Transverse colon (tissue), 4 donors: ENCODE data around the gene CLIC5. TPM values are rescaled to one million over a fixed set of nuclear protein-coding genes. Genes with fewer than 3 reads are reported as not detected.

Experiments used
- DNase-seq: peaks from one replicate; pipeline ENCODE4 v3.0.0-alpha.2; 2019
- H3K27ac ChIP-seq, 4 donors: fragments of 200-600 bp; sonication (generic); 2 replicates each; pipeline ENCODE4 v1.5.1; 2016 to 2018; ENCODE audit warnings: inconsistent platforms in 4 of 4
- H3K27me3 ChIP-seq: fragments of 200-600 bp; sonication (generic); 2 replicates; pipeline ENCODE4 v1.5.1; 2017; ENCODE audit warnings: inconsistent platforms
- H3K36me3 ChIP-seq, 4 donors: fragments of 200-600 bp; sonication (generic); 2 replicates each; pipeline ENCODE4 v1.5.1; 2017 to 2019; ENCODE audit warnings: inconsistent platforms in 4 of 4
- H3K4me1 ChIP-seq, 4 donors: fragments of 200-600 bp; sonication (generic); 2 replicates each; pipeline ENCODE4 v1.5.1; 2017 to 2020; ENCODE audit warnings: inconsistent platforms in 4 of 4
- H3K4me3 ChIP-seq, 4 donors: fragments of 200-600 bp; sonication (generic); 1 replicate in 1 of 4; 2 replicates in 3 of 4; pipeline versions ENCODE4 v1.5.1 to v1.6.1; 2017 to 2019; ENCODE audit warnings: inconsistent platforms in 4 of 4
- H3K9me3 ChIP-seq, 2 donors: fragments of 200-600 bp; sonication (generic); 2 replicates each; pipeline ENCODE4 v1.5.1; 2017 to 2019; ENCODE audit warnings: inconsistent platforms in 2 of 2
- CTCF ChIP-seq, 5 experiments: fragments of 200-600 bp in 3 of 5; fragments of 450-650 bp in 2 of 5; sonication (generic) in 3 of 5; IDR thresholded peaks; 1 replicate in 2 of 5; 2 replicates in 3 of 5; pipeline ENCODE4 v1.5.1; 2016 to 2017; ENCODE audit warnings: antibody characterized with exemption in 5 of 5, inconsistent platforms in 3 of 5, mild to moderate bottlenecking in 2 of 5, moderate library complexity in 1 of 5
- EP300 ChIP-seq: sonication (generic); formaldehyde crosslinking; IDR thresholded peaks from one replicate; pipeline ENCODE4 v1.6.1; 2017; ENCODE audit warnings: antibody characterized with exemption, low read depth
- POLR2A ChIP-seq: fragments of 450-650 bp; IDR thresholded peaks from one replicate; pipeline ENCODE4 v1.6.1; 2016; ENCODE audit warnings: antibody characterized with exemption, mild to moderate bottlenecking, moderate library complexity
- POLR2AphosphoS5 ChIP-seq, 3 donors: sonication (generic); formaldehyde crosslinking; IDR thresholded peaks; one replicate each; pipeline ENCODE4 v1.6.1; 2016; ENCODE audit warnings: antibody characterized with exemption in 3 of 3
- WGBS, 2 donors: methylation state at CpG; one replicate each; pipeline ENCODE4 v1.1.5; 2018; ENCODE audit warnings: low coverage in 1 of 2; 5-methylcytosine and 5-hydroxymethylcytosine counted together
- in situ Hi-C, 4 donors: fragments of 200-750 bp; cut with MboI; loops; one replicate each; pipeline versions ENCODE4 v1.15.0 to v1.15.1; 2017; ENCODE audit warnings: low sequenced_read_pairs in 3 of 4, low pct_ligation_motif_present in 1 of 4, low pct_unique_long_range_greater_than_20kb in 1 of 4
- intact Hi-C: fragments of 100-400 bp; cut with DNase I; formaldehyde crosslinking; loops from one replicate; pipeline ENCODE4 v1.15.1; 2023; ENCODE audit warnings: low total_unique reads
- total RNA-seq, 4 donors: library from RNA; depleted of rRNA; stranded (reverse); fragments of >200 nt; gene quantifications; one replicate each; pipeline ENCODE4 v1.1.0, GENCODE V29; 2016

CLIC5 gene
- total RNA-seq, 4 donors from 2014 or later = 5.0 to 222 (median 149) TPM

GRCh38 chr6:45916692-45917091 lies 99.0 kb downstream of the CLIC5 start:
- in situ Hi-C loops = loop anchor here (25.0 kb wide), 3 partner anchors 1254 to 1429 kb away; no protein-coding TSS in a partner anchor
- Histone ChIP-seq H3K36me3 (peaks cover 0 to 7% (median 0%) of the 10 kb centered on the region in 4 donors), H3K4me3 (no peak overlapping the region), H3K4me1 (no peaks in the 10 kb centered on the region), H3K27me3 (no peaks in the 10 kb centered on the region), H3K27ac (no peak overlapping the region), H3K9me3 (no peaks in the 10 kb centered on the region)
- 88 to 94% methylated on average over 2 to 5 of the region's 5 CpGs for WGBS, 2 donors
- TF ChIP-seq CTCF (IDR thresholded peaks at IDR 0.05) = no peak
- TF ChIP-seq POLR2AphosphoS5 (IDR thresholded peaks at IDR 0.05) = no peak
- no peak for TF ChIP-seq EP300
- TF ChIP-seq POLR2A = no peak
- intact Hi-C loops = no loop called here
- DNase-seq = no peak

- WGBS, 2 donors = 96% methylated on average over 3 of the region's 3 CpGs; no CpG with 5 or more reads in 1 of the 2 donors
- Histone ChIP-seq H3K4me1 (no peaks in the 10 kb centered on the region), H3K27ac (no peak overlapping the region), H3K4me3 (no peak overlapping the region), H3K9me3 (no peaks in the 10 kb centered on the region), H3K36me3 (peaks cover 0 to 7% (median 1%) of the 10 kb centered on the region in 4 donors), H3K27me3 (no peaks in the 10 kb centered on the region)
- TF ChIP-seq POLR2A (no peak), CTCF (IDR thresholded peaks at IDR 0.05) (no peak), EP300 (no peak), POLR2AphosphoS5 (IDR thresholded peaks at IDR 0.05) (no peak)
- in situ Hi-C loops (loop anchor here (25.0 kb wide), 3 partner anchors 1254 to 1429 kb away; no protein-coding TSS in a partner anchor), intact Hi-C loops (no loop called here)
- DNase-seq = no peak
These were observed 99.7 kb downstream of the CLIC5 start for GRCh38 chr6:45915780-45916468.

GRCh38 chr6:45911691-45912090 lies 104.0 kb downstream of the CLIC5 start:
- Histone ChIP-seq H3K27ac (no peak overlapping the region), H3K36me3 (peaks cover 0 to 7% (median 2%) of the 10 kb centered on the region in 4 donors), H3K27me3 (no peaks in the 10 kb centered on the region), H3K4me3 (no peak overlapping the region), H3K9me3 (no peaks in the 10 kb centered on the region), H3K4me1 (no peaks in the 10 kb centered on the region)
- in situ Hi-C loops (loop anchor here (25.0 kb wide), 3 partner anchors 1249 to 1424 kb away; no protein-coding TSS in a partner anchor), intact Hi-C loops (no loop called here)
- no peak for DNase-seq
- WGBS, 2 donors = 92% methylated on average over 7 of the region's 7 CpGs; no CpG with 5 or more reads in 1 of the 2 donors
- no peak for TF ChIP-seq POLR2A
- TF ChIP-seq EP300 = no peak
- no peak for TF ChIP-seq POLR2AphosphoS5 (IDR thresholded peaks at IDR 0.05)
- no peak for TF ChIP-seq CTCF (IDR thresholded peaks at IDR 0.05)

GRCh38 chr6:45903959-45904358 lies 111.7 kb downstream of the CLIC5 start:
- H3K27ac ChIP-seq = no peak overlapping the region
- H3K27me3 ChIP-seq = no peaks in the 10 kb centered on the region
- H3K9me3 ChIP-seq = no peaks in the 10 kb centered on the region
- peaks cover 0 to 3% (median 0%) of the 10 kb centered on the region in 4 donors for H3K36me3 ChIP-seq
- DNase-seq = no peak
- H3K4me1 ChIP-seq = no peaks in the 10 kb centered on the region
- intact Hi-C loops (no loop called here), in situ Hi-C loops (loop anchor here (25.0 kb wide), 3 partner anchors 1242 to 1417 kb away; no protein-coding TSS in a partner anchor)
- H3K4me3 ChIP-seq = no peak overlapping the region
- WGBS, 2 donors = 100% methylated on average over 1 of the region's 1 CpG
- TF ChIP-seq EP300 (no peak), CTCF (IDR thresholded peaks at IDR 0.05) (no peak), POLR2A (no peak), POLR2AphosphoS5 (IDR thresholded peaks at IDR 0.05) (no peak)
